ENCODE measurements around the gene ANKRD26.

Gene ANKRD26

DNA sequence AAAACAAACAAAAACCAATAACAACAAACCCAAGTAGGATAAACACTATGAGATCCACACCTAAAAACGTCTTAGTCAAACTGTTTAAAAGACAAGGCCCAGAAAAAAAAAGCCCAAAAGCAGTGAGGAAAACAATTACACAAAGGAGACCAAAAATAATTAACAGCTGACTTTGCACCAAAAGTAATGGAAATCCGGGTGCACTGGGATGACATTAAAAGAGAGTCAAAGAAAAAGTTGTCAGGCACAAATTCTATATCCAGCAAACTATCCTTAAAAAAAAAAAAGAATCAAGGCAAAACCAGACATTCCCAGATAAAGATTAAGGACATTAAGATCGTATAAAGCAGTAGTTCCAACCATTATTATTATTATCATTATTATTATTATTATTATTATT lies 7.9 kb upstream of the ANKRD26 start:
- DNase-seq (ENCODE audit: low read depth) = no peak
- H3K4me3 ChIP-seq (ENCODE audit: low read depth, low read length) = no peak overlapping the region
- no peak for TF ChIP-seq CTCF (IDR thresholded peaks at IDR 0.05; ENCODE audit: low read depth, low read length, missing control alignments)
- in situ Hi-C loops (cut with HindIII; ENCODE audit: low sequenced_read_pairs) = no loop called here

- TF ChIP-seq CTCF (IDR thresholded peaks at IDR 0.05; ENCODE audit: low read depth, low read length, missing control alignments) = no peak
- no peak for DNase-seq (ENCODE audit: low read depth)
- no peak overlapping the region for H3K4me3 ChIP-seq (ENCODE audit: low read depth, low read length)
- in situ Hi-C loops (cut with HindIII; ENCODE audit: low sequenced_read_pairs) = no loop called here
These were observed 4.6 kb upstream of the ANKRD26 start for GRCh38 chr10:27104919-27105318.

DNA sequence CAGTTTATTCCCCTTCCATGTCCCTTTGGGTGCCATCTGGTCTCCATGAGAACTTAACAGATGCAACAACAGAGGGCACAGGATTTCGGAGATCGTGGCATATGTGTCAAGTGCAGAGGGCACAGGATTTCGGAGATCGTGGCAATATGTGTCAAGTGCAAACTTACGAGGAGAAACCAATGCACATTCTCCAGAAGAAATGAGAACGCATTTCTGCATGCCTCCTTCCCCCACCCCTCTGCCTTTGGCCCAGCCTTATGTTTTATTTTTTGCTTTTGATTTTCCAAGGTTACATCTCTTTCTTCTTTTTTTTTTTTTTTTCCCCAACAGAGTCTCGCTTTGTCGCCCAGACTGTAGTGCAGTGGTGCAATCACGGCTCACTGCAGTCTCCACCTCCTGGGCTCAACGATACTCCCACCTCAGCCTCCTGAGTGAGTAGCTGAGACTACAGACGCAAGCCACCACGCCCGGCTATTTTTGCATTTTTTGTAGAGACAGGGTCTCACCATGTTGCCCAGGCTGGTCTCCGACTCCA lies 586 bp upstream of the ANKRD26 start:
- no peak for DNase-seq (ENCODE audit: low read depth)
- TF ChIP-seq CTCF (IDR thresholded peaks at IDR 0.05; ENCODE audit: low read depth, low read length, missing control alignments) = no peak
- in situ Hi-C loops (cut with HindIII; ENCODE audit: low sequenced_read_pairs) = no loop called here
- H3K4me3 ChIP-seq (ENCODE audit: low read depth, low read length) = peak overlapping the region; percentile 82

DNA sequence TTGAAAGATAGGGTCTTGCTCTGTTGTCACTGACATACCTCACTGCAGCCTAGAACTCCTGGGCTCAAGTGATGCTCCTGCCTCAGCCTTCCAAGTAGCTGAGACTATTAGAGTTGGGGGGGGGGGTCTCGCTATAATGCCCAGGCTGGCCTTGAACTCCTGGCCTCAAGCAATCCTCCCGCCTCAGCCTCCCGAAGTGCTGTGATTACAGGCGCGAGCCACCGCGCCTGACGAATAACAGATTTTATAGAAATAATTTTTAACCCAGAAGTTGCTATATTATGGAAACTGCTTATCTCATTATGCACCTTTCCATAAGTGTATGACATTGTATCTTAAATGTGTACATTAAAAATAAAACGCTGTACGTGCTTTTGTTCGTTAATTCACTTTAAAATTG lies 846 bp downstream of the ANKRD26 start:
- DNase-seq (ENCODE audit: low read depth) = no peak
- no peak for TF ChIP-seq CTCF (IDR thresholded peaks at IDR 0.05; ENCODE audit: low read depth, low read length, missing control alignments)
- H3K4me3 ChIP-seq (ENCODE audit: low read depth, low read length) = peak overlapping the region; percentile 82
- in situ Hi-C loops (cut with HindIII; ENCODE audit: low sequenced_read_pairs) = no loop called here

DNA sequence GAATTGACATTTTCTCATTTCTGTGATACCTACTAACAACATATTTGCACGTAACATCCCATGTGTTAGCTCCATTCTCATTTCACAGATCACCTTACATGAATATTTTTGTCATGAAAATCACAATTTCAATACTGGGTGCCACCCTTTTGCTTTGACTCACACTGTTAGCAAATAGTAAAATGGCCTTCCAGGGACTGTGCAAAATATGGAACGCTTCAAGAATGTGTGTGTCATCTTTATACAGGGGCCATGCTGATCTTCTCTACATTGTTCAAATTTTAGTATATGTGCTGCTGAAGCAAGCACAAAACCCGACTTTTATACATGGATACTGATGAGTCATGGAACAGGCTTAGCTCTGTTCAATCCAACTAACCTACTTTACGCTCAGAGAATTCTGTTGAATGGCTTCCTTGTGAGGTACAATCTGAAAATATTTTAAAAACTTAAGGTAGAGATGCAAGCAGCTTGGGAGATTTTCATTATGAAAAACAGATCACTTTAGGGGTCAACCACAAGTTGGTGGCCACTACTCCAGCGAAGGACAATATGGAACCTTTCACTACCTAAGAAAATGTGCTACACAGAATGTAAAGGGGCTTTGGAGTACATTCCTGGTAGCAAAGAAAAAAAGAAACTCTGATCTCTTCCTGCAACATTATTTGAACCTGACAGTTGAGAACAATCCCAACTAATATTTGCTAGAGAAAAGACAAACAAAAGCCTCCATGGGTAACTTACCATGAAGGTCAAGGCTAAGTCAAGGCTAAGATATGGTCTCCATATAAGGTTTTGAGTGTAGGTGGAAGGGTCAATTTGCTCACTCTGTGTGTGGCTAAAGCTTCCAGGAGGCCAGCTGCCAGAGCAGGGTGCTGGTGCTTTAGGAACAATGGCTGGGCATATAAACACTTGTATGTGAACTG lies 11.9 kb downstream of the ANKRD26 start:
- in situ Hi-C loops (cut with HindIII; ENCODE audit: low sequenced_read_pairs) = no loop called here
- DNase-seq (ENCODE audit: low read depth) = no peak
- TF ChIP-seq CTCF (IDR thresholded peaks at IDR 0.05; ENCODE audit: low read depth, low read length, missing control alignments) = no peak
- no peak overlapping the region for H3K4me3 ChIP-seq (ENCODE audit: low read depth, low read length)

- DNase-seq (ENCODE audit: low read depth) = no peak
- in situ Hi-C loops (cut with HindIII; ENCODE audit: low sequenced_read_pairs) = no loop called here
- H3K4me3 ChIP-seq (ENCODE audit: low read depth, low read length) = no peak overlapping the region
- peak; percentile 4 for TF ChIP-seq CTCF (IDR thresholded peaks at IDR 0.05; ENCODE audit: low read depth, low read length, missing control alignments)
These were observed 27.7 kb downstream of the ANKRD26 start for GRCh38 chr10:27072436-27073114.

Measured in astrocyte of the cerebellum (primary cell).